Upper lobe of left lung (tissue), 6 donors: ENCODE measurements around the gene PALM. TPM values are rescaled to one million over a fixed set of nuclear protein-coding genes. Genes with fewer than 3 reads are reported as not detected.
"Not testable (repeated sequence)": the region's sequence is repeated elsewhere in the genome, so short reads cannot be mapped to it uniquely, and the experiment has no call there.

Experiments
- ATAC-seq, 2 donors: fragments of 200-7000 bp; cut with Tn5 transposase; one replicate each; pipeline ENCODE4 v1.9.1; 2022; ENCODE audit warnings: mild to moderate bottlenecking in 2 of 2, moderate library complexity in 2 of 2; ENCODE audit not compliant: low FRiP score in 2 of 2
- DNase-seq, 2 donors: peaks; one replicate each; pipeline ENCODE4 v3.0.0-alpha.2; 2019 to 2020
- H3K27ac ChIP-seq, 4 donors: fragments of 200-600 bp; sonication (generic); one replicate each; pipeline ENCODE4 v1.5.1; 2016 to 2019
- H3K27me3 ChIP-seq, 4 donors: fragments of 200-600 bp; sonication (generic); one replicate each; pipeline ENCODE4 v1.5.1; 2017 to 2019
- H3K36me3 ChIP-seq, 4 donors: fragments of 200-600 bp; sonication (generic); one replicate each; pipeline ENCODE4 v1.5.1; 2016 to 2019
- H3K4me1 ChIP-seq, 4 donors: fragments of 200-600 bp; sonication (generic); one replicate each; pipeline ENCODE4 v1.5.1; 2018 to 2019
- H3K4me3 ChIP-seq, 4 donors: fragments of 200-600 bp; sonication (generic); one replicate each; pipeline ENCODE4 v1.5.1; 2017 to 2019; ENCODE audit warnings: mild to moderate bottlenecking in 2 of 4, moderate library complexity in 1 of 4
- H3K9me3 ChIP-seq, 4 donors: fragments of 200-600 bp; sonication (generic); one replicate each; pipeline ENCODE4 v1.5.1; 2018 to 2019
- EP300 ChIP-seq, 4 donors: sonication (generic); formaldehyde crosslinking; IDR thresholded peaks; one replicate each; pipeline ENCODE4 v1.5.1; 2017; ENCODE audit warnings: antibody characterized with exemption in 4 of 4, control low read depth in 2 of 4
- POLR2A ChIP-seq, 4 donors: fragments of 450-650 bp; IDR thresholded peaks; one replicate each; pipeline ENCODE4 v1.5.1; 2016 to 2017; ENCODE audit warnings: antibody characterized with exemption in 4 of 4, mild to moderate bottlenecking in 2 of 4
- POLR2AphosphoS5 ChIP-seq, 2 donors: sonication (generic); formaldehyde crosslinking; IDR thresholded peaks; one replicate each; pipeline ENCODE4 v1.5.1; 2017; ENCODE audit warnings: antibody characterized with exemption in 2 of 2
- WGBS, 2 donors: methylation state at CpG; one replicate each; pipeline ENCODE4 v1.1.5; 2017 to 2018; 5-methylcytosine and 5-hydroxymethylcytosine counted together
- total RNA-seq, 6 donors: library from RNA; depleted of rRNA in 4 of 6; stranded (reverse); fragments of >200 nt in 4 of 6; gene quantifications; one replicate each; pipeline versions ENCODE4 v1.1.0 to v1.2.1, GENCODE V29; 2016 to 2021
- TF ChIP-seq, protein P1 (sequence below), 6 experiments: fragments of 450-650 bp in 4 of 6; fragments of 200-600 bp in 2 of 6; sonication (generic) in 2 of 6; IDR thresholded peaks; one replicate each; pipeline ENCODE4 v1.5.1; 2016 to 2019; ENCODE audit warnings: antibody characterized with exemption in 6 of 6
- donor health status: DM: no; HTN: no; CAD: no; lungs with moderate emphysema.
- donor health status: DM: no; HTN: yes; CAD: no; lungs with severe emphysema.

PALM gene
- total RNA-seq, 6 donors from 2014 or later: 12.5 to 65.6 (median 37.4) TPM

DNA sequence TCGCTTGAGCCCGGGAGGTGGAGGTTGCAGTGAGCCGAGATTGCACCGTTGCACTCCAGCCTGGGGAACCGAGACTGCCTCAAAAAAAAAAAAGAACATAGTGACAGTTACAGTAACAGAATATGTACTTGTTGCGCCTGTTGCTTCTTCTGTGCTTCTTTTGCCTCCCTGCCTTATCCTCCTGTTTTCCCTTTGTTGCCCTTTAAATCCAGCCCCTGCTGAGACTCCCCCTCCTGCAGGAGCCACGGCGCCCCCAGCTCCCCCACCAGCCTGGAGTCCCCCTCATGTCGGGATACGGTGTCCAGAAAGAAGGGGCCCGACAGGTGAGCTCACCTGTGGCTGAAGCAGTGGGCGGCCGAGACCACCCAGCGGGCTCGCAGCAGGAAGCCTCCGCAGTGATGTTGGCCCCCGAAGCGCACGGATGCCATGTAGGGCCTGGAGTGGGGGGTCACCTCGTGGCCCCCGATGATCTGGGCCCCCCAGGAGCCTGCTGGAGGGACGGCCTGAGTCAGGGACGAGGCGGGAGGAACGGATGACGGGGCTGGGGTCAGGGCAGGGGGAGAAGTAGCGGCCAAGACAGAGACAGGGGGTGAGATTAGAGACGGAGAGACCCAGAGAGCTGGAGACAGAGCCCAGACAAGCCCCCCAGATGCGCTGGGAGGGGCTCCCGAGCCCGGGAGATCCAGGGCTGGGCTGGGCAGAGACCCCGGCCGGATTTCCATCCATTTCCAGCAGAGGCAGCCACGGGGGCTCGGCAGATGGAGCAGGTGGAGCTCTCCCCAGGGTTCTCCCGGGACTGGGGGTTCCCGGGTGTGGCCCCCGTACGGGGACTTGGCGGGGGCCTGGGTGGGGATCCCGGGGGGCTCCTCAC is 14.0 kb upstream of the PALM start:
- WGBS, 2 donors: 29 to 39% methylated on average over 38 to 39 of the region's 41 CpGs
- peak overlapping the region in 1 of 4 donors; percentile 12 for H3K4me3 ChIP-seq
- DNase-seq (no peak), ATAC-seq (no peak)
- no peaks in the 10 kb centered on the region for H3K9me3 ChIP-seq
- peaks cover 0 to 9% (median 1%) of the 10 kb centered on the region in 4 donors for H3K4me1 ChIP-seq
- no peaks in the 10 kb centered on the region for H3K36me3 ChIP-seq
- no peak overlapping the region for H3K27ac ChIP-seq
- no peak for TF ChIP-seq POLR2A (IDR thresholded peaks at IDR 0.05)
- no peak for TF ChIP-seq EP300 (IDR thresholded peaks at IDR 0.05)
- TF ChIP-seq POLR2AphosphoS5 (IDR thresholded peaks at IDR 0.05): no peak
- TF ChIP-seq, protein P1, sequence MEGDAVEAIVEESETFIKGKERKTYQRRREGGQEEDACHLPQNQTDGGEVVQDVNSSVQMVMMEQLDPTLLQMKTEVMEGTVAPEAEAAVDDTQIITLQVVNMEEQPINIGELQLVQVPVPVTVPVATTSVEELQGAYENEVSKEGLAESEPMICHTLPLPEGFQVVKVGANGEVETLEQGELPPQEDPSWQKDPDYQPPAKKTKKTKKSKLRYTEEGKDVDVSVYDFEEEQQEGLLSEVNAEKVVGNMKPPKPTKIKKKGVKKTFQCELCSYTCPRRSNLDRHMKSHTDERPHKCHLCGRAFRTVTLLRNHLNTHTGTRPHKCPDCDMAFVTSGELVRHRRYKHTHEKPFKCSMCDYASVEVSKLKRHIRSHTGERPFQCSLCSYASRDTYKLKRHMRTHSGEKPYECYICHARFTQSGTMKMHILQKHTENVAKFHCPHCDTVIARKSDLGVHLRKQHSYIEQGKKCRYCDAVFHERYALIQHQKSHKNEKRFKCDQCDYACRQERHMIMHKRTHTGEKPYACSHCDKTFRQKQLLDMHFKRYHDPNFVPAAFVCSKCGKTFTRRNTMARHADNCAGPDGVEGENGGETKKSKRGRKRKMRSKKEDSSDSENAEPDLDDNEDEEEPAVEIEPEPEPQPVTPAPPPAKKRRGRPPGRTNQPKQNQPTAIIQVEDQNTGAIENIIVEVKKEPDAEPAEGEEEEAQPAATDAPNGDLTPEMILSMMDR (IDR thresholded peaks at IDR 0.05): no peak
- peaks cover 0 to 6% (median 3%) of the 10 kb centered on the region in 4 donors for H3K27me3 ChIP-seq

DNA sequence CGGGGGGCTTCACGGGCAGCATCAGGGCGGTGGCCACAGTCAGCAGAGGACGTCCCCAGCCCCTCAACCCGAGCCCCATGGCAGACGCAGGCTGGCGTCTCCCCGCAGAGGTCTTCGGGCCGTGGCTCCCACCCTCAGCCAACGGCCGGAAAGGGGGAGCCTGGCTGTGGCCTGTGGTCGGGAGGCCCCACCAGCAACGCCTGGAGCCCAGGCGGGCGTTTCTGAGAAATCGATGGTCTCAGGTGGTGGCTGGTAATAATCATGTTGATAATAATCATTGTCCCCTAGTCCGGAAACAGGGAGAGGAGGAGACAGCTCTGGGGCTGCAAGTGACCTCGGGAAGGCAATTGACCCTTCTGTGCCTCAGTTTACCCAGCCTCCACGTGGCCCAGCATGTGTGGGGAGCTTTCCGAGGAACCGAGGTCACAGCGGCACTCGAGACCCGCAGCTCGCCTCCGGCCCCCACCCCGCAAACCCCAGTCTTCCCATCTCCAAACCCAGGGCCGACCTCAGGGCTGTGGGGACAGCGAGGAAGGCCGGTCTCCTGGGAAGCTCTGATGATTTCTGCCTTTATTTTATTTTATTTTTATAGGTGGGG is 13.3 kb upstream of the PALM start, which contains the start of gene PRSS57:
Gene PRSS57, minus strand, starts transcription at position 101 of the 598 bp plus-strand sequence. Its CDS starts 22 bp downstream, at position 79.
- DNase-seq (no peak), ATAC-seq (no peak)
- H3K4me1 ChIP-seq: peaks cover 0 to 9% (median 1%) of the 10 kb centered on the region in 4 donors
- H3K36me3 ChIP-seq: no peaks in the 10 kb centered on the region
- H3K27ac ChIP-seq: no peak within 1 kb of the TSS
- H3K27me3 ChIP-seq: peaks cover 0 to 6% (median 3%) of the 10 kb centered on the region in 4 donors
- no peaks in the 10 kb centered on the region for H3K9me3 ChIP-seq
- no peak for TF ChIP-seq POLR2AphosphoS5 (IDR thresholded peaks at IDR 0.05)
- TF ChIP-seq EP300 (IDR thresholded peaks at IDR 0.05): no peak
- TF ChIP-seq, protein P1 (IDR thresholded peaks at IDR 0.05): no peak
- TF ChIP-seq POLR2A (IDR thresholded peaks at IDR 0.05): no peak
- peak within 1 kb of the TSS in 1 of 4 donors; percentile 12 for H3K4me3 ChIP-seq
- 51 to 61% methylated on average over 16 to 29 of the region's 31 CpGs for WGBS, 2 donors

DNA sequence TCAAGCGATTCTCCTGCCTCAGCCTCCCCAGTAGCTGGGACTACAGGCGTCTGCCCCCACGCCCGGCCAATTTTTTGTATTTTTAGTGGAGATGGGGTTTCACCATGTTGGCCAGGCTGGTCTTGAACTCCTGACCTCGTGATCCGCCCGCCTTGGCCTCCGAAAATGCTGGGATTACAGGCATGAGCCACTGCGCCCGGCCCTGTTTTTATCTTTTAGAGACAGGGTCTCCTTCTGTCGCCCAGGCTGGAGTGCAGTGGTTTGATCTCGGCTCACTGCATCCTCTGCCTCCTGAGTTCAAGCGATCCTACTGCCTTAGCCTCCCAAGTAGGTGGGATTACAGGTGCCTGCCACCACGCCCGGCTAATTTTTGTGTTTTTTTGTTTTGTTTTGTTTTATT is 10.2 kb upstream of the PALM start:
- 87 to 94% methylated on average over 15 of the region's 15 CpGs for WGBS, 2 donors
- not testable (repeated sequence) for DNase-seq

DNA sequence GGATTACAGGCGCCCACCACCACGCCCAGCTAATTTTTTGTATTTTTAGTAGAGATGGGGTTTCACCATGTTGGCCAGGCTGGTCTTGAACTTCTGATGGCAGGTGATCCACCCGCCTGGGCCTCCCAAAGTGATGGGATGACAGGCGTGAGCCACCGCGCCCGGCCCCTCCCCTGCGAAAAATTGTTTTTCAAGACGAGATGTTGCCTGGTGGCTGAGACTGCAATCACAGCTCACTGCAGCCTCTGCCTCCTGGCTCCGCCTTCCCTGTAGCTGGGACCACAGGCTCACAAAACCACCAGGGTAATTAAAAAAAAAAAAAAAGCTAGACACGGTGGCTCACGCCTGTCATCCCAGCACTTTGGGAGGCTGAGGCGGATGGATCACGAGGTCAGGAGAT is 8.8 kb upstream of the PALM start:
- H3K9me3 ChIP-seq, H3K27me3 ChIP-seq, H3K4me3 ChIP-seq, DNase-seq, H3K27ac ChIP-seq, H3K36me3 ChIP-seq, ATAC-seq: not testable (repeated sequence)
- peaks cover 5 to 24% (median 17%) of the 10 kb centered on the region in 4 donors for H3K4me1 ChIP-seq
- 72 to 75% methylated on average over 14 of the region's 14 CpGs for whole genome bisulfite sequencing, 2 donors

More for the DNA sequence above, 10.2 kb upstream of the PALM start:
- ATAC-seq, H3K27ac ChIP-seq, H3K36me3 ChIP-seq, H3K4me3 ChIP-seq, H3K9me3 ChIP-seq, H3K27me3 ChIP-seq: not testable (repeated sequence)
- peaks cover 0 to 20% (median 6%) of the 10 kb centered on the region in 4 donors for H3K4me1 ChIP-seq

DNA sequence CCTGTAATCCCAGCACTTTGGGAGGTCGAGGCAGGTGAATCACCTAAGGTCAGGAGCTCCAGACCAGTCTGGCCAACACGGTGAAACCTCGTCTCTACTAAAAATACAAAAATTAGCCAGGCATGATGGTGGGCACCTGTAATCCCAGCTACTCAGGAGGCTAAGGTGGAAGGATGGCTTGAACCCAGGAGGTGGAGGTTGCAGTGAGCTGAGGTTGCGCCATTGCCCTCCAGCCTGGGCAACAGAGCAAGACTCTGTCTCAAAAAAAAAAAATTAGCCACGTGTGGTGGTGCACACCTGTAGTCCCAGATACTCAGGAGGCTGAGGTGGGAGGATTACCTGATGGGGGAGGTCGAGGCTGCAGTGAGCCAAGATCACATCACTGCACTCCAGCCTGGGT is 5.9 kb upstream of the PALM start:
- H3K27me3 ChIP-seq, H3K9me3 ChIP-seq, DNase-seq, H3K36me3 ChIP-seq, ATAC-seq: not testable (repeated sequence)
- Histone ChIP-seq H3K4me3 (peak overlapping the region in 3 of 4 donors; percentile 34 to 51 (median 40)), H3K27ac (peak overlapping the region in 1 of 4 donors; percentile 71), H3K4me1 (peaks cover 5 to 26% (median 18%) of the 10 kb centered on the region in 4 donors)
- 75 to 78% methylated on average over 6 of the region's 6 CpGs for WGBS, 2 donors

DNA sequence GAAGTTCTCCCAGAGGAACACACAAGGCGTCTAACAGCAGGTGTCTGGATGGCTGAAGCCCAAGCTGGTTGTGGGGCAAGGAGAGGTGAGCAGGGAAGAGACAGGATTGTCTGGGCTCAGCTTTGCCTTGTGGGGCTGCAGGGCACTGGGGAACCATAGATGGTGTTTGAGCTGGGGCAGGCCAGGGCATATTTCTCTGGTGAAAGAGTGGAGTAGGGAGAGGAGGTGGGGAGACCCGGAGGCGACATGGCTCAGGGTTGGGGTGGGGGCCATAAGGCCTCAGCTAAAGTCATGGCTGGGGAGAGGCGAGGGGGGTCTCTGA is 5.4 kb upstream of the PALM start:
- WGBS, 2 donors: 32 to 37% methylated on average over 4 of the region's 4 CpGs
- ATAC-seq: peak in 1 of 2 donors; percentile 2

More for the DNA sequence above, 5.4 kb upstream of the PALM start:
- H3K9me3 ChIP-seq: no peaks in the 10 kb centered on the region
- peaks cover 8 to 31% (median 19%) of the 10 kb centered on the region in 4 donors for H3K4me1 ChIP-seq
- H3K27me3 ChIP-seq: peaks cover 0 to 5% (median under 1%) of the 10 kb centered on the region in 4 donors
- peak overlapping the region in 3 of 4 donors; percentile 34 to 51 (median 40) for H3K4me3 ChIP-seq
- DNase-seq: no peak
- TF ChIP-seq EP300 (IDR thresholded peaks at IDR 0.05): no peak
- peak overlapping the region; percentile 30 to 71 (median 69) for H3K27ac ChIP-seq
- H3K36me3 ChIP-seq: no peaks in the 10 kb centered on the region
